Esophagus muscularis mucosa (tissue), 4 donors: ENCODE results near the gene CEBPZOS.

Experiments used
- CTCF ChIP-seq, 3 experiments: fragments of 200-600 bp in 2 of 3; fragments of 450-650 bp in 1 of 3; sonication (generic) in 2 of 3; IDR thresholded peaks; one replicate each; pipeline ENCODE4 v1.5.1; 2017 to 2019; ENCODE audit warnings: antibody characterized with exemption in 3 of 3, mild to moderate bottlenecking in 2 of 3, moderate library complexity in 1 of 3
- EP300 ChIP-seq: sonication (generic); formaldehyde crosslinking; IDR thresholded peaks from one replicate; pipeline ENCODE4 v1.6.1; 2017; ENCODE audit warnings: antibody characterized with exemption
- POLR2AphosphoS5 ChIP-seq, 2 donors: sonication (generic); formaldehyde crosslinking; IDR thresholded peaks; one replicate each; pipeline ENCODE4 v1.6.1; 2017; ENCODE audit warnings: antibody characterized with exemption in 2 of 2

GRCh38 chr2:37205689-37206341 lies 9.5 kb downstream of the CEBPZOS start:
- TF ChIP-seq EP300 (no peak), CTCF (IDR thresholded peaks at IDR 0.05) (no peak), POLR2AphosphoS5 (IDR thresholded peaks at IDR 0.05) (no peak)
